ENCODE results near the gene RGPD6. TPM values are rescaled to one million over a fixed set of nuclear protein-coding genes. Genes with fewer than 3 reads are reported as not detected.
"Not testable (repeated sequence)": the region's sequence is repeated elsewhere in the genome, so short reads cannot be mapped to it uniquely, and the experiment has no call there.

Gene RGPD6
- 10 to 100 TPM in 2 of 3 donors, 1 to 10 TPM in 1; 4.2 to 16.6 (median 10.1) TPM for polyA plus RNA-seq

- not testable (repeated sequence) for H3K27ac ChIP-seq (ENCODE audit: low read depth, low read length)
- 3% methylated on average over 8 of the region's 70 CpGs; no CpG with 5 or more reads in 2 of the 3 donors for WGBS, 3 donors
These were observed at the start of gene RGPD6 for GRCh38 chr2:110576763-110577416. TSS of gene RGPD6 (minus strand) at chr2:110577222. CDS start at chr2:110577024, 198 bp downstream.

- not testable (repeated sequence) for H3K27ac ChIP-seq (ENCODE audit: low read depth, low read length)
- WGBS, 3 donors: 63 to 81% (median 79%) methylated on average over 1 of the region's 9 CpGs
These were observed 42.4 kb upstream of the RGPD6 start for GRCh38 chr2:110619326-110619939.

- H3K27ac ChIP-seq (ENCODE audit: low read depth, low read length): not testable (repeated sequence)
- WGBS, 3 donors: no CpG with 5 or more reads among the region's 1 CpG
These were observed 36.9 kb upstream of the RGPD6 start for GRCh38 chr2:110613927-110614326.

- H3K27ac ChIP-seq (ENCODE audit: low read depth, low read length): not testable (repeated sequence)
- WGBS, 3 donors: 0% methylated on average over 20 to 52 of the region's 94 CpGs; no CpG with 5 or more reads in 1 of the 3 donors
These were observed 33.7 kb upstream of the RGPD6 start for GRCh38 chr2:110610613-110611250.

GRCh38 chr2:110609843-110610612 is 33.0 kb upstream of the RGPD6 start:
- WGBS, 3 donors: 0 to 5% (median 4%) methylated on average over 5 to 17 of the region's 45 CpGs

GRCh38 chr2:110608788-110609502 is 31.9 kb upstream of the RGPD6 start:
- WGBS, 3 donors: no CpG with 5 or more reads among the region's 8 CpGs
- H3K27ac ChIP-seq (ENCODE audit: low read depth, low read length): not testable (repeated sequence)

More at GRCh38 chr2:110609843-110610612, 33.0 kb upstream of the RGPD6 start:
- not testable (repeated sequence) for H3K27ac ChIP-seq (ENCODE audit: low read depth, low read length)

- not testable (repeated sequence) for H3K27ac ChIP-seq (ENCODE audit: low read depth, low read length)
- 57 to 88% (median 84%) methylated on average over 6 to 8 of the region's 12 CpGs for WGBS, 3 donors
These were observed 28.0 kb upstream of the RGPD6 start for GRCh38 chr2:110605057-110605456.

- WGBS, 3 donors: no CpG with 5 or more reads among the region's 8 CpGs
These were observed 27.0 kb upstream of the RGPD6 start for GRCh38 chr2:110603917-110604591.

GRCh38 chr2:110602139-110602538 is 25.1 kb upstream of the RGPD6 start:
- WGBS, 3 donors: 89 to 96% (median 93%) methylated on average over 5 of the region's 9 CpGs
- H3K27ac ChIP-seq (ENCODE audit: low read depth, low read length): not testable (repeated sequence)

More at GRCh38 chr2:110603917-110604591, 27.0 kb upstream of the RGPD6 start:
- not testable (repeated sequence) for H3K27ac ChIP-seq (ENCODE audit: low read depth, low read length)

- WGBS, 3 donors: no CpG with 5 or more reads among the region's 2 CpGs
These were observed 15.0 kb upstream of the RGPD6 start for GRCh38 chr2:110591973-110592372.

GRCh38 chr2:110589677-110590330 is 12.8 kb upstream of the RGPD6 start:
- WGBS, 3 donors: no CpG with 5 or more reads among the region's 15 CpGs
- not testable (repeated sequence) for H3K27ac ChIP-seq (ENCODE audit: low read depth, low read length)

More at GRCh38 chr2:110591973-110592372, 15.0 kb upstream of the RGPD6 start:
- H3K27ac ChIP-seq (ENCODE audit: low read depth, low read length): not testable (repeated sequence)

GRCh38 chr2:110588520-110588919 is 11.5 kb upstream of the RGPD6 start:
- not testable (repeated sequence) for H3K27ac ChIP-seq (ENCODE audit: low read depth, low read length)
- no CpG with 5 or more reads among the region's 1 CpG for WGBS, 3 donors

GRCh38 chr2:110579216-110579965 is 2.4 kb upstream of the RGPD6 start:
- not testable (repeated sequence) for H3K27ac ChIP-seq (ENCODE audit: low read depth, low read length)
- WGBS, 3 donors: no CpG with 5 or more reads among the region's 12 CpGs

- not testable (repeated sequence) for H3K27ac ChIP-seq (ENCODE audit: low read depth, low read length)
- no CpG with 5 or more reads among the region's 1 CpG for WGBS, 3 donors
These were observed 1.4 kb upstream of the RGPD6 start for GRCh38 chr2:110578429-110578828.

GRCh38 chr2:110499755-110500377 is 77.2 kb downstream of the RGPD6 start:
- not testable (repeated sequence) for H3K27ac ChIP-seq (ENCODE audit: low read depth, low read length)
- no CpG with 5 or more reads among the region's 8 CpGs for WGBS, 3 donors

- no CpG with 5 or more reads among the region's 6 CpGs for WGBS, 3 donors
- not testable (repeated sequence) for H3K27ac ChIP-seq (ENCODE audit: low read depth, low read length)
These were observed 81.0 kb downstream of the RGPD6 start for GRCh38 chr2:110496027-110496426.
